ENCODE data around the gene SRRM2. TPM values are rescaled to one million over a fixed set of nuclear protein-coding genes. Genes with fewer than 3 reads are reported as not detected.
A peak's percentile ranks its signal among the peaks of the same experiment; 100 is the strongest.

Gene SRRM2
- total and polyA plus RNA-seq, 9 of the 15 experiments (the other 6 are each of a cell fraction or from before 2014, with no cell fraction given), result 26.7 to 563 (median 81.1) TPM

GRCh38 chr16:2720719-2721633 is 31.5 kb upstream of the SRRM2 start (continued):
- TF ChIP-seq MBD1 (CRISPR knock-in tag; IDR thresholded peaks at IDR 0.05), result no peak
- TF ChIP-seq, protein P1, sequence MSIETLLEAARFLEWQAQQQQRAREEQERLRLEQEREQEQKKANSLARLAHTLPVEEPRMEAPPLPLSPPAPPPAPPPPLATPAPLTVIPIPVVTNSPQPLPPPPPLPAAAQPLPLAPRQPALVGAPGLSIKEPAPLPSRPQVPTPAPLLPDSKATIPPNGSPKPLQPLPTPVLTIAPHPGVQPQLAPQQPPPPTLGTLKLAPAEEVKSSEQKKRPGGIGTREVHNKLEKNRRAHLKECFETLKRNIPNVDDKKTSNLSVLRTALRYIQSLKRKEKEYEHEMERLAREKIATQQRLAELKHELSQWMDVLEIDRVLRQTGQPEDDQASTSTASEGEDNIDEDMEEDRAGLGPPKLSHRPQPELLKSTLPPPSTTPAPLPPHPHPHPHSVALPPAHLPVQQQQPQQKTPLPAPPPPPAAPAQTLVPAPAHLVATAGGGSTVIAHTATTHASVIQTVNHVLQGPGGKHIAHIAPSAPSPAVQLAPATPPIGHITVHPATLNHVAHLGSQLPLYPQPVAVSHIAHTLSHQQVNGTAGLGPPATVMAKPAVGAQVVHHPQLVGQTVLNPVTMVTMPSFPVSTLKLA (conservative IDR thresholded peaks at IDR 0.05), result peak in 1 of 2 experiments; percentile 11; a peak in 2 of 4 replicates
- TF ChIP-seq ETV1 (tag; conservative IDR thresholded peaks at IDR 0.05; ENCODE audit: low read depth), result no peak
- peak; percentile 53 for TF ChIP-seq TAF1 (IDR thresholded peaks at IDR 0.05; ENCODE audit: control insufficient read depth, extremely low read depth, insufficient read depth, low read length, severe bottlenecking)
- TF ChIP-seq ZNF23 (CRISPR knock-in tag; IDR thresholded peaks at IDR 0.05), result no peak
- TF ChIP-seq SNIP1 (IDR thresholded peaks at IDR 0.05; ENCODE audit: low read depth), result no peak
- no peak for TF ChIP-seq NR4A1 (CRISPR knock-in tag; IDR thresholded peaks at IDR 0.05)
- TF ChIP-seq NR4A1 (tag; IDR thresholded peaks at IDR 0.05), result no peak
- TF ChIP-seq NFXL1 (CRISPR knock-in tag; IDR thresholded peaks at IDR 0.05), result no peak
- TF ChIP-seq ATF7 (IDR thresholded peaks at IDR 0.05), result peak; percentile 84
- TF ChIP-seq EGR1 (conservative IDR thresholded peaks at IDR 0.05), result peak; percentile 59
- TF ChIP-seq SRSF7 (optimal IDR thresholded peaks at IDR 0.05; ENCODE audit: low read depth, low read length), result no peak
- TF ChIP-seq FOXK1 (CRISPR knock-in tag; IDR thresholded peaks at IDR 0.05; ENCODE audit: borderline replicate concordance), result no peak
- TF ChIP-seq, protein P2, sequence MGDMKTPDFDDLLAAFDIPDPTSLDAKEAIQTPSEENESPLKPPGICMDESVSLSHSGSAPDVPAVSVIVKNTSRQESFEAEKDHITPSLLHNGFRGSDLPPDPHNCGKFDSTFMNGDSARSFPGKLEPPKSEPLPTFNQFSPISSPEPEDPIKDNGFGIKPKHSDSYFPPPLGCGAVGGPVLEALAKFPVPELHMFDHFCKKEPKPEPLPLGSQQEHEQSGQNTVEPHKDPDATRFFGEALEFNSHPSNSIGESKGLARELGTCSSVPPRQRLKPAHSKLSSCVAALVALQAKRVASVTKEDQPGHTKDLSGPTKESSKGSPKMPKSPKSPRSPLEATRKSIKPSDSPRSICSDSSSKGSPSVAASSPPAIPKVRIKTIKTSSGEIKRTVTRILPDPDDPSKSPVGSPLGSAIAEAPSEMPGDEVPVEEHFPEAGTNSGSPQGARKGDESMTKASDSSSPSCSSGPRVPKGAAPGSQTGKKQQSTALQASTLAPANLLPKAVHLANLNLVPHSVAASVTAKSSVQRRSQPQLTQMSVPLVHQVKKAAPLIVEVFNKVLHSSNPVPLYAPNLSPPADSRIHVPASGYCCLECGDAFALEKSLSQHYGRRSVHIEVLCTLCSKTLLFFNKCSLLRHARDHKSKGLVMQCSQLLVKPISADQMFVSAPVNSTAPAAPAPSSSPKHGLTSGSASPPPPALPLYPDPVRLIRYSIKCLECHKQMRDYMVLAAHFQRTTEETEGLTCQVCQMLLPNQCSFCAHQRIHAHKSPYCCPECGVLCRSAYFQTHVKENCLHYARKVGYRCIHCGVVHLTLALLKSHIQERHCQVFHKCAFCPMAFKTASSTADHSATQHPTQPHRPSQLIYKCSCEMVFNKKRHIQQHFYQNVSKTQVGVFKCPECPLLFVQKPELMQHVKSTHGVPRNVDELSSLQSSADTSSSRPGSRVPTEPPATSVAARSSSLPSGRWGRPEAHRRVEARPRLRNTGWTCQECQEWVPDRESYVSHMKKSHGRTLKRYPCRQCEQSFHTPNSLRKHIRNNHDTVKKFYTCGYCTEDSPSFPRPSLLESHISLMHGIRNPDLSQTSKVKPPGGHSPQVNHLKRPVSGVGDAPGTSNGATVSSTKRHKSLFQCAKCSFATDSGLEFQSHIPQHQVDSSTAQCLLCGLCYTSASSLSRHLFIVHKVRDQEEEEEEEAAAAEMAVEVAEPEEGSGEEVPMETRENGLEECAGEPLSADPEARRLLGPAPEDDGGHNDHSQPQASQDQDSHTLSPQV (IDR thresholded peaks at IDR 0.05), result no peak
- 0 out of 2 replicates have a peak, but pooled peaks have one; percentile 45 for TF ChIP-seq SIN3B (IDR thresholded peaks at IDR 0.05; ENCODE audit: low read depth)
- peak; percentile 67; the same call in 1 of the 2 replicates for TF ChIP-seq HNRNPL (IDR thresholded peaks at IDR 0.05; ENCODE audit: low read depth, low read length)
- peak; percentile 86 for TF ChIP-seq SP1 (CRISPR knock-in tag; IDR thresholded peaks at IDR 0.05)
- TF ChIP-seq, protein P3, sequence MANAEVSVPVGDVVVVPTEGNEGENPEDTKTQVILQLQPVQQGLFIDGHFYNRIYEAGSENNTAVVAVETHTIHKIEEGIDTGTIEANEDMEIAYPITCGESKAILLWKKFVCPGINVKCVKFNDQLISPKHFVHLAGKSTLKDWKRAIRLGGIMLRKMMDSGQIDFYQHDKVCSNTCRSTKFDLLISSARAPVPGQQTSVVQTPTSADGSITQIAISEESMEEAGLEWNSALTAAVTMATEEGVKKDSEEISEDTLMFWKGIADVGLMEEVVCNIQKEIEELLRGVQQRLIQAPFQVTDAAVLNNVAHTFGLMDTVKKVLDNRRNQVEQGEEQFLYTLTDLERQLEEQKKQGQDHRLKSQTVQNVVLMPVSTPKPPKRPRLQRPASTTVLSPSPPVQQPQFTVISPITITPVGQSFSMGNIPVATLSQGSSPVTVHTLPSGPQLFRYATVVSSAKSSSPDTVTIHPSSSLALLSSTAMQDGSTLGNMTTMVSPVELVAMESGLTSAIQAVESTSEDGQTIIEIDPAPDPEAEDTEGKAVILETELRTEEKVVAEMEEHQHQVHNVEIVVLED (CRISPR knock-in tag; IDR thresholded peaks at IDR 0.05), result peak; percentile 51
